H4 (cell line): ENCODE measurements around the gene TCF25. TPM values are rescaled to one million over a fixed set of nuclear protein-coding genes. Genes with fewer than 3 reads are reported as not detected.
"Not testable (repeated sequence)": the region's sequence is repeated elsewhere in the genome, so short reads cannot be mapped to it uniquely, and the experiment has no call there.

Experiments
- DNase-seq: peaks from one replicate; pipeline ENCODE4 v3.0.0-alpha.2; 2015; ENCODE audit warnings: low spot score
- total RNA-seq: library from RNA; depleted of rRNA; stranded (reverse); fragments of >200 nt; shearing (Covaris generic); gene quantifications from 2 replicates; pipeline ENCODE4 v1.2.3, GENCODE V29; 2014; rRNA removed

The TCF25 gene
- total RNA-seq: 95.7 and 97.1 TPM in 2 replicates

- DNase-seq: peak; percentile 87
These were observed at the start of gene TCF25 for GRCh38 chr16:89873109-89873971. TCF25 (plus strand) TSS chr16:89873592; CDS start chr16:89873668, 76 bp downstream.

GRCh38 chr16:89823824-89824148 is 49.6 kb upstream of the TCF25 start:
- DNase-seq: not testable (repeated sequence)

GRCh38 chr16:89826531-89827382 is 46.6 kb upstream of the TCF25 start:
- DNase-seq: no peak

GRCh38 chr16:89827383-89828198 is 45.8 kb upstream of the TCF25 start:
- DNase-seq: peak; percentile 77

- DNase-seq: peak; percentile 59
These were observed 45.1 kb upstream of the TCF25 start, which contains the start of gene SPIRE2 for GRCh38 chr16:89828199-89828869. SPIRE2 (plus strand) TSS chr16:89828475; CDS start chr16:89828551, 76 bp downstream.

GRCh38 chr16:89828870-89829629 is 44.3 kb upstream of the TCF25 start:
- DNase-seq: no peak

GRCh38 chr16:89829630-89830437 is 43.6 kb upstream of the TCF25 start:
- no peak for DNase-seq

GRCh38 chr16:89831810-89832328 is 41.5 kb upstream of the TCF25 start:
- DNase-seq: no peak

- DNase-seq: not testable (repeated sequence)
These were observed 39.6 kb upstream of the TCF25 start for GRCh38 chr16:89833664-89834363.

- DNase-seq: not testable (repeated sequence)
These were observed 38.5 kb upstream of the TCF25 start for GRCh38 chr16:89834813-89835363.

- not testable (repeated sequence) for DNase-seq
These were observed 36.9 kb upstream of the TCF25 start for GRCh38 chr16:89836484-89836883.

GRCh38 chr16:89837014-89837546 is 36.3 kb upstream of the TCF25 start:
- DNase-seq: no peak

- no peak for DNase-seq
These were observed 32.1 kb upstream of the TCF25 start for GRCh38 chr16:89841275-89841674.

- DNase-seq: peak; percentile 86
These were observed 30.7 kb upstream of the TCF25 start for GRCh38 chr16:89842471-89843408.

GRCh38 chr16:89843409-89844350 is 29.7 kb upstream of the TCF25 start:
- DNase-seq: no peak
